ENCODE data around the gene MCCC2. TPM values are rescaled to one million over a fixed set of nuclear protein-coding genes. Genes with fewer than 3 reads are reported as not detected.
"Not testable (repeated sequence)": the region's sequence is repeated elsewhere in the genome, so short reads cannot be mapped to it uniquely, and the experiment has no call there.

Gene MCCC2
- total RNA-seq, 1 donor = 20.4 TPM

DNA sequence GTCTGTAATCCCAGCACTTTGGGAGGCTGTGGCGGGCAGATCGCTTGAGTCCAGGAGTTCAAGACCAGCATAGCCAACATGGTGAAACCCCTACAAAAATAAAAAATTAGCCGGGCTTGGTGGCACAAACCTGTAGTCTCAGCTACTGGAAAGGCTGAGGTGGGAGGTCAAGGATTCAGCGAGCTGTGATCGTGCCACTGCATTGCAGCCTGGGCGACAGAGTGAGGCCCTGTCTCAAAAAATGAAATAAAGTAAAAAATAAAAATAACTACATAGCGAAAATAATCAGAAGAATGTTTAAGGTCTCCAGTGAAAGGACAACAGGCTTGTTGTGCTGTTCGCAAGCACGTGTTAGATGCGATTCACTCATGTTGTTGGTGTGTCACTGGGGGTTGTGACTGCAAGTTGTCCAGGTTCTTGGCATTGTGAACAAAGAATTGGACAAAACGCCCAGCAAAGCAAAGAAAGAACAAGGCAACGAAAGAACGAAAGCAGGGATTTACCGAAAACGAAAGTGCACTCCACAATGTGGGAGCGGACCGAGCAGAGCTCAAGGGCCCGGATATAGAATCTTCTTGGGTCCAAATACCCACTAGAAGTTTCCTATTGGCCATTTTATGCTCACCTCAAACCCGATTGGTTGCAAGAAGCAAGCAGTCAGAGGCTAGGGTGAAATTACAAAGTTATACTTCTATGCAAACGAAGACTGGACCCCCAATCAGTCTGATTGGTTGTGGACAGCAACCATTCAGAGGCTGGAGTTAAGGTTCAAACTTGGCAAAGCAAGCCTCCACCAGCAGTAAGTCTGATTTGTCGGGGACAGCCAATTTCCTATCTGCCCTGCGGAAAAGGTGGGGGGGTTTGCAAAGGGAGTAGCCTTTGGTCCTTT lies 844 bp upstream of the MCCC2 start:
- no peaks in the 10 kb centered on the region for H3K9me3 ChIP-seq (ENCODE audit: low read depth, low read length)
- peak overlapping the region; percentile 81 for H3K4me3 ChIP-seq (ENCODE audit: low read length)
- no peaks in the 10 kb centered on the region for H3K27me3 ChIP-seq (ENCODE audit: insufficient read depth, low read length)
- peaks cover 24% of the 10 kb centered on the region for H3K4me1 ChIP-seq (ENCODE audit: insufficient read depth, low read length)

DNA sequence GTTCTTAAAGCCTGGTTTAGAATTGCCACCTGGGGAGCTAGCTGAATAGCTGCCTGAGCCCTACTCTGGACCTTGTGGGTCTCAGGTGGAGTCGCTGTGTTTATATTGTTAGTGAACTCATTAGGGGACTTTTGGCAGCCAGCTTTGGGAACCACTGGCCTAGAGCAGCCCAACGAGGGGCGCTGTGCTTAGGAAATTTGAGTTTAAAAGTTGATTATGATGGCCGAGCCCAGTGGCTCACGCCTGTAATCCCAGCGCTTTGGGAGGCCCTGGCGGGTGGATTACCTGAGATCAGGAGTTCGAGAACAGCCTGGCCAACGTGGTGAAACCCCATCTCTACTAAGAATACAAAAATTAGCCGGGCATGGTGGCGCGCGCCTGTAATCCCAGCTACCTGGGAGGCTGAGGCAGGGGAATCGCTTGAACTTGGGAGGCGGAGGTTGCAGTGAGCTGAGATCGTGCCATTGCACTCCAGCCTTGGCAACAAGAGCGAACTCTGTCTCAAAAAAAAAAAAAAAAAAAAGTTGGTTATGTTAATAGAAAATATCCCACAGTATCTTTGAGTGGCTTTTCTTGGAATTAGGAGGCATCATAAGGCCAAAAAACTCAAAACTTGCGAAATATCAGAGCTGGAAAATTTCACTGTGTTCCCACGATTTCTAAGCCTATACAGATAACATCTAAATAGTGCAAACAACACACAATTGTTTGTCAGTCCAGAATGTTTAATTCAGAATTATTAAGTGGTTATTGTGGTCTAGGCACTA lies 809 bp downstream of the MCCC2 start:
- peak overlapping the region; percentile 81 for H3K4me3 ChIP-seq (ENCODE audit: low read length)
- H3K4me1 ChIP-seq (ENCODE audit: insufficient read depth, low read length) = peaks cover 24% of the 10 kb centered on the region
- no peaks in the 10 kb centered on the region for H3K9me3 ChIP-seq (ENCODE audit: low read depth, low read length)
- no peaks in the 10 kb centered on the region for H3K27me3 ChIP-seq (ENCODE audit: insufficient read depth, low read length)

DNA sequence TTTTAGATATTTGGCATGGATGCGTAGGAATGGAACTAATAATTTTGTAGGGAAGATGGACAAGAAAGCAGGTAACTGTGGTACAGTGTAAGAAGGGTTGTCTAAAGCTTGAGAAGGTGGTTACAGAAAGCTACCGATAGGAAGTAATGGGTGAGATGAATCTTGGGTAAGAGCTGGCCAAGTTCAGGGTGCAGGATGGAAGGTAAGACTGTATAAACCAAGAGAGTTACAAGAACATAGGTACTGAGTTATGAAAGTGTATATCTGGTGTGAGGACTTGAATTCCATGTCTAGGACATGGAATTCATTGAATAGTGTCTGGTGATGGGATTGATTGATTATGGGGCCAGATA lies 1.4 kb downstream of the MCCC2 start:
- Histone ChIP-seq H3K4me3 (ENCODE audit: low read length) (no peak overlapping the region), H3K4me1 (ENCODE audit: insufficient read depth, low read length) (peaks cover 24% of the 10 kb centered on the region), H3K27me3 (ENCODE audit: insufficient read depth, low read length) (no peaks in the 10 kb centered on the region), H3K9me3 (ENCODE audit: low read depth, low read length) (no peaks in the 10 kb centered on the region)

DNA sequence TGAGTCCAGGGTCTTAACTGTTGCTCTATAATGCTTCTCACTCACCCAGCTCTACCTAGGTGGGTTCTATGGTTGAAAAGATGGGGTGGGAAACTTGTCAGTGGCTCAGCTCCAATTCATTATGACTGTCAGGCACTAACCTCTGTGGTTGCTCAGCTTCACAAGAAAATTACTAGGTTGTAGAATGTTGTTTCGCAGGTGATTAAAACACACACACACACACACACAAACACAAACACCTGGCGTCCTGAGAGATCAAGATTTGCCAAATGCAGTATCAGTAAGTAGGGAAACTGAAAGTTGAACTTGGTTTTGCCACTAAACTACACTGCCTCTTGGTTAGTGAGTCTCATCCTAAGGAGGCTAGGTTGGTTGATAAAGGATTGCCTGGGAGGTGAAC lies 2.8 kb downstream of the MCCC2 start:
- H3K4me1 ChIP-seq (ENCODE audit: insufficient read depth, low read length) = peaks cover 24% of the 10 kb centered on the region
- no peaks in the 10 kb centered on the region for H3K9me3 ChIP-seq (ENCODE audit: low read depth, low read length)
- no peaks in the 10 kb centered on the region for H3K27me3 ChIP-seq (ENCODE audit: insufficient read depth, low read length)
- no peak overlapping the region for H3K4me3 ChIP-seq (ENCODE audit: low read length)

DNA sequence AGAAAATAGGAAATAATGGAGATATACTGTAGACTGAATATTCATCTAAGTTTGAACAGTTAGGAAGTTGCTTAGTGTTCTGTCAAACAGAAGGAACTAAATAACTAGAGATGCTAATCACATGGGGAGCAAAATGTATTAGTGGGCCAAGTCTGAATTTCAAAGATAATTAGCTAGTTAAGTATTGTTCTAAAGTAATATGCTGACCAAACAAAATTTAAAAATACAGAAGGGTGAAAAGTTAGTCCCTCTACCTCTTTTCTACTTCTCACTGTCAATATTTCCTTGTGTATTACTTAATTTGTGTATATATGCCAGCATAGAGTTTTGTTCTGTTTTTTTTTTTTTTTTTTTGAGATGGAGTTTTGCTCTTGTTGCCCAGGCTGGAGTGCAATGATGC lies 4.0 kb downstream of the MCCC2 start:
- H3K9me3 ChIP-seq (ENCODE audit: low read depth, low read length) = no peaks in the 10 kb centered on the region
- peaks cover 24% of the 10 kb centered on the region for H3K4me1 ChIP-seq (ENCODE audit: insufficient read depth, low read length)
- no peak overlapping the region for H3K4me3 ChIP-seq (ENCODE audit: low read length)

DNA sequence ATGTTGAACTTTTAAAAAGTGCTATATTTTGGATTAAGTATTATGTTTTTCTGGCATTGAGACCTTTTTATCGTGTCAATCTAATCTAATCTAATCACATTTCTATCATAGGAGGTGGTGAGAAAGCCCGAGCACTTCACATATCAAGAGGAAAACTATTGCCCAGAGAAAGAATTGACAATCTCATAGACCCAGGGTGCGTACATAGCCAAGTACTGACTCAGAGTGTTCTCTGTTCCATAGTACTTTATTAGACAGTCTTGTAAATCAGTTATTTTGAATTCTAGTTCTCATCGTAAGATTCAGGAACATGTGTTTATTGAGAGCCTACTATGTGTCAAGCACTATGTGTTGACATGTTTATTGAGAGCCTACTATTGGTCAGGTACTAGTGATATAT lies 9.0 kb downstream of the MCCC2 start:
- Histone ChIP-seq H3K9me3 (ENCODE audit: low read depth, low read length) (no peaks in the 10 kb centered on the region), H3K27me3 (ENCODE audit: insufficient read depth, low read length) (no peaks in the 10 kb centered on the region), H3K4me1 (ENCODE audit: insufficient read depth, low read length) (peaks cover 9% of the 10 kb centered on the region), H3K4me3 (ENCODE audit: low read length) (no peak overlapping the region)

More for the DNA sequence above, 4.0 kb downstream of the MCCC2 start:
- H3K27me3 ChIP-seq (ENCODE audit: insufficient read depth, low read length) = no peaks in the 10 kb centered on the region

DNA sequence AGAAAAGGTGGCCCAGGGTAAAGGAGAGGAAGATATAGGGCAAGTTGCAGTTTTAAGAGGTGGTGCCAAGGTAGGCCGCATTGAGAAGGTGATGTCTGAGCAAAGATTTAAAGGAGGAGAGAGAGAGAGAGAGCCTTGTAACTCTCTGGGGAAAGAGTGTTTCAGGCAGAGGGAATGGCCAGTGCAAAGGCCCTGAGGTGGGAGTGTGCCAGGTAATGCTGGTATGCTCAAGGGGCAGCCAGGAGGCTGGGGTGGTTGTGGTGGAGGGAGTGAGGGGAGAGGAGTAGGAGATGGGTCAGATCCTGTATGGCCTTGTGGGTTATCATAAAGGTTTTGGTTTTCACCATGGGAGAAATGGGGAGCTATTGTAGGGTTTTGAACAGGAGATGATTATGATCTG lies 9.9 kb downstream of the MCCC2 start:
- no peak overlapping the region for H3K4me3 ChIP-seq (ENCODE audit: low read length)
- no peaks in the 10 kb centered on the region for H3K27me3 ChIP-seq (ENCODE audit: insufficient read depth, low read length)
- peaks cover 9% of the 10 kb centered on the region for H3K4me1 ChIP-seq (ENCODE audit: insufficient read depth, low read length)
- H3K9me3 ChIP-seq (ENCODE audit: low read depth, low read length) = no peaks in the 10 kb centered on the region

DNA sequence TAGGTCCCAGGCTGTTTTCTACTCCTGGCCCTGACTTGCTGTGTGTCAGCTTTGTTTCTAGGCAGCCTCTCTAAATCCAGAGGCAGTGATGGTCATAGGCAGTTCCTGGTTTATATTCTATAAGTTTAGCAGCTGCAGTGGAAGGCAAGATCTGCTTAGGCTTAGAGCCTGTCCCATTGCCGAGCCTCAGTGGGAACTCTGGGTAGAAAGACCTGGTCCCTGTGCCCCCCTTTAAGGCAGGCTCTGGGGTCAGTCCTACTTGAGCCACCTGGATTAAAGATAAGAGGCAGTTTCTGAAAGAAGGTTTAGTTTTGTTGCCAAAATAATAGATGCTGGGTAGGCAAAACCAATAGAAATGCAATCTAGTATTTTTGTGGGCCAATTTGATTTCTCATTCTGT lies 13.6 kb downstream of the MCCC2 start:
- Histone ChIP-seq H3K27me3 (ENCODE audit: insufficient read depth, low read length) (no peaks in the 10 kb centered on the region), H3K4me3 (ENCODE audit: low read length) (no peak overlapping the region), H3K9me3 (ENCODE audit: low read depth, low read length) (no peaks in the 10 kb centered on the region), H3K4me1 (ENCODE audit: insufficient read depth, low read length) (peaks cover 9% of the 10 kb centered on the region)

DNA sequence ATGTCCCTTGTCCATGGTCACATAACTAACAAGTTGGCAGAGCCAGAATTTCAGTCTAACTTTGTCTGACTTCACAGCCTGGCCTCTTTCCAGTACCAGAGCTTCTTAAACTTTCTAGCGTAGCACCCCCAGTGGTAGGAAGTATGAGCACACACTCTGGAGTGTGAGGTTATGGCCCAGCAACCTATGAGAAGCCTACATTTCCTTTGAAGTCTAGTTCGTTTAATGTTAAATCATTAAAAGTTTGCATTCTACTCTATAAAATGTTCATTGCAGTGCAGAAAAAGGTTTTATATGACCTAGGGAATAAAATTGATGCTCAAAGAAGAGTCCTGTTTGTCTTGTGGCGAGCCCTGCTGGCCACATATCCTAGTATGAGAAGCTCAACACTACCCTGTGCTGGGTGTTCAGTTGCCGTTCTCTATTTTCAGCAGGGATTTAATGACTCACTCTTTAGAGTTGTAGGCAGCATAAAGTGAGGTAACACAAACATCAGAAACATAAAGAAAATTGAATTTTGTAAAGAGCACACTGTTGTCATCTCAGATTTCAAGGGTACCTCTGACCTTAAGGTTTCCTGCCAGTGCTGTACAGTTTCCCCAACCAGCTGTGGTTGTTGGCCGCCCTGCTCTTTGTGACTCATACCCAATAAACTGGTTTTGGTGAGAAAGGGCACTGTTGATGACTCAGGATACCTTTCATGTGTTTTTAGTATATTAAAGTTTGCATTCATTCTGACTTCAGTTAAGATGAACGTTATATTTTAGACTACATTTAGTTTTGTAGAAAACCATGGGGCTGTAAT lies 14.3 kb downstream of the MCCC2 start:
- H3K4me1 ChIP-seq (ENCODE audit: insufficient read depth, low read length) = peaks cover 9% of the 10 kb centered on the region
- H3K4me3 ChIP-seq (ENCODE audit: low read length) = no peak overlapping the region
- H3K9me3 ChIP-seq (ENCODE audit: low read depth, low read length) = no peaks in the 10 kb centered on the region
- no peaks in the 10 kb centered on the region for H3K27me3 ChIP-seq (ENCODE audit: insufficient read depth, low read length)

DNA sequence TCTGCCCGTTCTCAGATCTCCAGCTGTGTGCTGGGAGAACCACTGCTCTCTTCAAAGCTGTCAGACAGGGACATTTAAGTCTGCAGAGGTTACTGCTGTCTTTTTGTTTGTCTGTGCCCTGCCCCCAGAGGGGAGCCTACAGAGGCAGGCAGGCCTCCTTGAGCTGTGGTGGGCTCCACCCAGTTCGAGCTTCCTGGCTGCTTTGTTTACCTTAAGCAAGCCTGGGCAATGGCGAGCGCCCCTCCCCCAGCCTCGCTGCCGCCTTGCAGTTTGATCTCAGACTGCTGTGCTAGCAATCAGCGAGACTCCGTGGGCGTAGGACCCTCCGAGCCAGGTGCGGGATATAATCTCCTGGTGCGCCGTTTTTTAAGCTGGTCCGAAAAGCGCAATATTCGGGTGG lies 22.8 kb downstream of the MCCC2 start:
- H3K4me1 ChIP-seq (ENCODE audit: insufficient read depth, low read length); H3K4me3 ChIP-seq (ENCODE audit: low read length); H3K9me3 ChIP-seq (ENCODE audit: low read depth, low read length); H3K27me3 ChIP-seq (ENCODE audit: insufficient read depth, low read length): not testable (repeated sequence)

DNA sequence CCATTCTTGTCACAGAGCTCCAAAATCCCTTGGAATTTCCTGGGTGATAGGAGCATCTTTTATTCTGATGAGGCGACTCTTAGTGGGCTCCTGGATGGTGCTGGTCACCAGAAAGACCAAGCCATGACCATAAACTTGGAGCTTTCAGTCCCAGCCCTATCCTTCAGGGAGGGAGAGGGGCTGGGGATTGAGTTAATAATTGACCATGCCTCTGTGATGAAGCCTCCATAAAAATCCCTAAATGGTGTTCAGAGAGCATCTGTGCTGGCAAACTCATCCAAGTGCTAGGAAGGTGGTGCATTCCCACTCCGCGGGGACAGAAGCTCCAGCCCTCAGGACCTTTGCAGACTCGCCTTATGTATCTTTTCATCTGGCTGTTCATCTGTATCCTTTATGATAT lies 28.7 kb downstream of the MCCC2 start:
- H3K4me3 ChIP-seq (ENCODE audit: low read length) = no peak overlapping the region
- no peaks in the 10 kb centered on the region for H3K9me3 ChIP-seq (ENCODE audit: low read depth, low read length)
- H3K4me1 ChIP-seq (ENCODE audit: insufficient read depth, low read length) = no peaks in the 10 kb centered on the region
- no peaks in the 10 kb centered on the region for H3K27me3 ChIP-seq (ENCODE audit: insufficient read depth, low read length)

DNA sequence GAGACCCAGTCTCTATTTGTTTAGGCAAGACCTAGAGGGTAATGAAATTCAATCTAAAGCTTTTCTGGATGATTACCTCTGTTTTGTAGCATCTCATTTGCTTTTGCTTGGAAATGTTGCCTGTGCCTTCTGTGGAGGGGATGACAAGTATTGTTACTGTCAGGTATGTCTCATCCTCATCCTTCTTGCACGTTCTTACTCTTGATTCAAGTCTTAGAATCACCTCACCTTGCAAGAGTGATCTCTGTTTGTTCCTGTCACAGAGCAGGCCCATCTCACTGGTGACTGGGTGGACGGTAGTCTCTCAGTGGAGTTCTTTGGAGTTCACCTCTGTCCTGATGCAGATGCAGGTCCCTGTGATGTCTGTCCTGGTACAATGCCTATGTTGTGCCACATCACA lies 33.5 kb downstream of the MCCC2 start:
- H3K9me3 ChIP-seq (ENCODE audit: low read depth, low read length) = no peaks in the 10 kb centered on the region
- no peaks in the 10 kb centered on the region for H3K27me3 ChIP-seq (ENCODE audit: insufficient read depth, low read length)
- no peaks in the 10 kb centered on the region for H3K4me1 ChIP-seq (ENCODE audit: insufficient read depth, low read length)
- H3K4me3 ChIP-seq (ENCODE audit: low read length) = no peak overlapping the region

DNA sequence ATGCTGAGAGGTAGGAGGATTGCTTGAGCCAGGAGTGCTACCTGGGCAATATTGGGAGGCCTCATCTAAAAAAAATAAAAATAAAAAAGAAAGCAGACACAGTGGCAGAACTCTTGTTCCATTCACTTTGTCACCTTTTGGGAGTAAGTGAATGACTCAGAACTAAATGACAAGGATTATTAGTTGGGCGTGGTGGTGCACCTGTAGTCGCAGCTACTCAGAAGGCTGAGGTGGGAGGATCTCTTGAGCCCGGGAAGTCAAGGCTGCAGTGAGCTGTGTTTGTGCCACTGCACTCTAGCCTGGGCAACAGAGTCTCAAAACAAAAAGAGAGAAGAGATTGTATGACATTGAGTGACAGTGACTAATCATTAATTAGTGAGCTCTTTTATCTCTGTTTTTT lies 34.1 kb downstream of the MCCC2 start:
- H3K4me3 ChIP-seq (ENCODE audit: low read length) = no peak overlapping the region
- H3K9me3 ChIP-seq (ENCODE audit: low read depth, low read length) = no peaks in the 10 kb centered on the region
- no peaks in the 10 kb centered on the region for H3K4me1 ChIP-seq (ENCODE audit: insufficient read depth, low read length)
- no peaks in the 10 kb centered on the region for H3K27me3 ChIP-seq (ENCODE audit: insufficient read depth, low read length)

DNA sequence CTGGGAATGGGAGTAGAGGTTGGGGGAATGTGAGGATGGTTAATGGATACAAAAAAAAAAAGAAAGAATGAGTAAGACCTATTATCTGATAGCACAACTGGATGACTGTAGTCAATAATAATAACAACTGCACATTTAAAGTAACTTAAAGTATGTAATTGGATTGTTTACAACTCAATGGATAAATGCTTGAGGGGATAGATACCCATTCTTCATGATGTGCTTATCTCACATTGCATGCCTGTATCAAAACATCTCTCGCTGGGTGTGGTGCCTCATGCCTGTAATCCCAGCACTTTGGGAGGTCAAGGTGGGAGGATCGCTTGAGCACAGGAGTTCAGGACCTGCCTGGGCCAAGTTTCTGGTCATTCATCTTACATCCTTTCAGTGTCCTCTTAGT lies 34.6 kb downstream of the MCCC2 start:
- H3K4me1 ChIP-seq (ENCODE audit: insufficient read depth, low read length) = no peaks in the 10 kb centered on the region
- no peak overlapping the region for H3K4me3 ChIP-seq (ENCODE audit: low read length)
- no peaks in the 10 kb centered on the region for H3K9me3 ChIP-seq (ENCODE audit: low read depth, low read length)
- H3K27me3 ChIP-seq (ENCODE audit: insufficient read depth, low read length) = no peaks in the 10 kb centered on the region

DNA sequence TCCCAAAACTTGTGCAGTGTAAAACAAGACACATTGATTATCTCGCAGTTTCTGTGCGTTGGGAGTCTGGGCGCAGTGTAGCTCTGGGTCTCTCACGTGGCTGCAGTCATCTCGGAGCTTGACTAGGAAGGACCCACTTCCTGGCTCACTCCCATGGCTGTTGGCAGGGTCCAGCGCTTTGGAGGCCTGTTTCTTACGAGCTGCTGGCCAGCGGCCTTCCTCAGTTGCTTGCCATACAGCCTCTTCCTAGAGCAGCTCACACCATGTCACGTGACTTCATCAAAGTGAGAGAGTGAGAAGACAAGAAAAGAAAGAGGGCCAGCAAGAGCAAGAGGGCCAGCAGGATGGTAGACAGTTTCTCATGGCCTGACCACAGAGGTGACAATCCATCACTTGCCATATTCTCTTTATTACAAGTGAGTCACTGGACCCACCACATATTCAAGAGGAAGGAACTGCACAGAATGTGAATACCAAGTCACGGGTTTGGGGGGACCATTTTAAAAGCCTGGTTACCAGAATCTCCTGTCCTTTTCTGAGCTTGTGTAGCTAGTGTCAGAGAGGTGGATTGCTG lies 36.2 kb downstream of the MCCC2 start:
- Histone ChIP-seq H3K4me3 (ENCODE audit: low read length) (no peak overlapping the region), H3K27me3 (ENCODE audit: insufficient read depth, low read length) (no peaks in the 10 kb centered on the region), H3K9me3 (ENCODE audit: low read depth, low read length) (no peaks in the 10 kb centered on the region), H3K4me1 (ENCODE audit: insufficient read depth, low read length) (no peaks in the 10 kb centered on the region)

All from mononuclear cell (primary cell).